WI38 (cell line): ENCODE data around the gene DLGAP1.

Experiments used
- H3K4me3 ChIP-seq: 2 replicates; pipeline ENCODE4 v1.5.1; 2011; ENCODE audit warnings: low read depth, mild to moderate bottlenecking, control low read depth, low read length
- CTCF ChIP-seq: IDR thresholded peaks from 2 replicates; pipeline ENCODE4 v1.5.1; 2012; ENCODE audit warnings: low read depth, mild to moderate bottlenecking, control low read depth, low read length

Gene DLGAP1

GRCh38 chr18:4125224-4125623 lies 329.9 kb downstream of the DLGAP1 start:
- no peak for TF ChIP-seq CTCF
- no peak overlapping the region for H3K4me3 ChIP-seq

DNA sequence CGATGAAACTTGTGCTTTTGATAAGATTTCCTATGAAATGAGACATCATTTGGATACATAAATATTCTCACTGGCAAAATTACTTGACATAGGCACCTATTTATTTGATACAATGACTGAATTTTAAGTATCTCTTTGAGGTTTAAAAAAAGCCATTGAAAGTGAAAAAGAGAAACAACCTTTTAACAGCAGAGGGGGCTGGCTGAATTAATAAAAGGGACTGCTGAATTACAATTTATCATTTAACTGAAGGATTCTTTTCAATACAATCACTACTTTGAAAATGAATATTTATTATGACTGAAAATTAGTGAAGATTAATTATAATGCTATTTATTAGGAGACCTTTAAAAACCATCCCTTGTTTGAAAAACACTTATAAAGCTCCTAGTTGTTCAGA lies 335.3 kb downstream of the DLGAP1 start:
- H3K4me3 ChIP-seq = no peak overlapping the region
- no peak for TF ChIP-seq CTCF

DNA sequence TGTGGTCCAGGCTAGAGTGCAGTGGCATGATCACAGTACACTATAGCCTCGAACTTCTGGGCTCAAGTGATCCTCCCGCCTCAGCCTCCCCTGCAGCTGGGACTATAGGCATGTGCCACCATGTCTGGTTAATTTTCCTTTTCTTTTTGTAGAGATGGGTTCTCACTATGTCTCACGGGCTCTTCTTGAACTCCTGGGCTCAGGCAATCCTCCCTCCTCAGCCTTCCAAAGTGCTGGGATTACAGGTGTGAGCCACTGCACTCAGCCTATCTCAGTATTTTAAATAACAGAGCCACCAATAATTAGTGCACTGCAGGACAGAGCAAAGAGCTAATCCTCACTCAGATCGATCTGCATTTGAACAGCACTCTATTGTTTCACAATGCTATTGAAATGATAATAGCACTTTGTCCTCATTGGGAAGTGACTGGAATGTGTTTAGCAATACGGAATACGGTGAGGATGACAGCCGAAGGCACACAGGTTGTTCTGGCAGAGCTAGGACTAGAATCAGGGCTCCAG lies 335.9 kb downstream of the DLGAP1 start:
- TF ChIP-seq CTCF = no peak
- H3K4me3 ChIP-seq = no peak overlapping the region

DNA sequence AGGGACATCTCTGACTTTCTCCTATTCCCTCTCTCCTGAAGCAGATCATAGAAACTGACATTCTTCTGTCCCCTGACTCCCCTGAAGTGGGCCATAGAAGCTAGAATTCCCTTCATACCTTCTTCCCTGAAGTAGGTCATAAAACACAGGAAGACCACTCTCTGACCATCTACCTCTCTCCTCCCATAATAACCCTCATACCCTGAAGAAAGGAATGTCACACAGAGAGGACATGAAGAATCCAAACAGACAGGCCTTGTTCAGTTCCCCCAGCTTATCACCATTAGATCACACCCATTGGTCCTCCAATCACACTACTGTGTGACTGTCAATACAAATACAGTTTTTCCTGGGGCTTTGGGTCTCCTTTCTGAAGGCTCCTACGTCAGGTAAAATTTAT lies 347.1 kb downstream of the DLGAP1 start:
- TF ChIP-seq CTCF = no peak
- H3K4me3 ChIP-seq = no peak overlapping the region

- no peak for TF ChIP-seq CTCF
- H3K4me3 ChIP-seq = no peak overlapping the region
Observed at GRCh38 chr18:4107049-4107467, 348.0 kb downstream of the DLGAP1 start.

GRCh38 chr18:4106407-4107033 lies 348.6 kb downstream of the DLGAP1 start:
- H3K4me3 ChIP-seq = no peak overlapping the region
- peak; percentile 72 for TF ChIP-seq CTCF

DNA sequence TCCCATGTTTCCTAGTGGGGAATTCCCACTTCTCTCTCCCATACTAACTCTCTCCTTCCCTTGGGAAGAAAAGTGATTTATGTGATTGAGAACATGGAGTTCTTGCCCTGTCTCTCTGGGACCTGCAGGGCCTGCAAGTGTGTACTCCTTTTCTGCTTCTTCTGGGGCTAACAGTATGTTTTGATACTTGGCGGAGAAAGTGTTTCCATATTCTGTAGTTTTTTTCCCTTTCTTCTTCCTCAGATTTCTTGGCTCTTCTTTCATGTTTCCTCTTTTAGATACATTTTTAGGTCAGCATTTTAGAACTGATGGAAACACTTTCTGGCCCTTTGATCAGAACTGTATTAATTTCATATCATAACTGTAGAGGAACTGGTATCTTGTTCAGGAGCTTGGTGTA lies 352.2 kb downstream of the DLGAP1 start:
- H3K4me3 ChIP-seq = no peak overlapping the region
- no peak for TF ChIP-seq CTCF
